PC-3 (cell line): ENCODE measurements around the gene BBS2. TPM values are rescaled to one million over a fixed set of nuclear protein-coding genes. Genes with fewer than 3 reads are reported as not detected.

Source experiments
- ATAC-seq: fragments of 200-7000 bp; cut with Tn5 transposase; 2 replicates; pipeline ENCODE4 v1.9.1; 2020; ENCODE audit warnings: mild to moderate bottlenecking, moderate library complexity
- BruUV-seq: library from RNA; stranded (reverse); fragments of 400-500 nt; replicated peaks from 2 replicates; lab custom pipeline; 2021; lab: Mats Ljungman, UMichigan
- CTCF ChIA-PET: fragments of 300-600 bp; sonication (Branson Sonifier 250); formaldehyde crosslinking; loops from one replicate; lab custom pipeline; 2022; ENCODE audit warnings: antibody characterized with exemption; lab: Charles Lee
- POLR2A ChIA-PET: fragments of 300-600 bp; sonication (Branson Sonifier 250); formaldehyde crosslinking; loops from one replicate; lab custom pipeline; 2022; ENCODE audit warnings: antibody characterized with exemption; ENCODE audit not compliant: unreplicated experiment; lab: Charles Lee
- DNase-seq: peaks from one replicate; pipeline ENCODE4 v3.0.0-alpha.2; 2015
- H2AFZ ChIP-seq: fragments of 300-600 bp; sonication (generic); 2 replicates; pipeline ENCODE4 v1.6.0; 2016; ENCODE audit warnings: antibody characterized with exemption, low read length
- H3F3A ChIP-seq: fragments of 300-600 bp; sonication (generic); one replicate; pipeline ENCODE4 v1.6.0; 2017; ENCODE audit warnings: antibody characterized with exemption, low read length, control low read depth, mild to moderate bottlenecking; ENCODE audit not compliant: unreplicated experiment
- H3K27ac ChIP-seq: fragments of 300-600 bp; sonication (generic); 2 replicates; pipeline ENCODE4 v1.5.1; 2016; ENCODE audit warnings: mild to moderate bottlenecking, low read length
- H3K27me3 ChIP-seq: fragments of 300-600 bp; sonication (generic); 2 replicates; pipeline ENCODE4 v1.6.1; 2016; ENCODE audit warnings: low read length, mixed read lengths
- H3K36me3 ChIP-seq: fragments of 300-600 bp; sonication (generic); 2 replicates; pipeline ENCODE4 v1.6.1; 2016; ENCODE audit warnings: low read depth, mixed run types, low read length, mixed read lengths
- H3K4me1 ChIP-seq: fragments of 300-600 bp; sonication (generic); 2 replicates; pipeline ENCODE4 v1.5.1; 2016; ENCODE audit warnings: low read length; ENCODE audit not compliant: insufficient read depth
- H3K4me2 ChIP-seq: fragments of 300-600 bp; sonication (generic); 2 replicates; pipeline ENCODE4 v1.6.0; 2016; ENCODE audit warnings: low read length
- H3K4me3 ChIP-seq: fragments of 300-600 bp; sonication (generic); 2 replicates; pipeline ENCODE4 v1.5.1; 2016; ENCODE audit warnings: mild to moderate bottlenecking, low read length, mixed read lengths
- H3K79me2 ChIP-seq: fragments of 300-600 bp; sonication (generic); 2 replicates; pipeline ENCODE4 v1.6.1; 2017; ENCODE audit warnings: low read length, mixed read lengths
- H3K9ac ChIP-seq: fragments of 300-600 bp; sonication (generic); 2 replicates; pipeline ENCODE4 v1.6.0; 2016; ENCODE audit warnings: mild to moderate bottlenecking, low read length
- H3K9me2 ChIP-seq: fragments of 300-600 bp; sonication (generic); replicated peaks from 2 replicates; pipeline ENCODE4 v1.6.1; 2016; ENCODE audit warnings: mixed run types, low read length, mixed read lengths
- H3K9me3 ChIP-seq: fragments of 300-600 bp; sonication (generic); 2 replicates; pipeline ENCODE4 v1.6.1; 2016; ENCODE audit warnings: low read length, mixed read lengths
- H4K20me1 ChIP-seq: fragments of 300-600 bp; sonication (generic); 2 replicates; pipeline ENCODE4 v1.6.1; 2016; ENCODE audit warnings: low read length, mixed read lengths
- CTCF ChIP-seq: fragments of 300-600 bp; sonication (generic); conservative IDR thresholded peaks from 2 replicates; pipeline ENCODE4 v1.5.1; 2017; ENCODE audit warnings: antibody characterized with exemption, low read depth, mild to moderate bottlenecking, low read length
- EZH2 ChIP-seq: fragments of 300-600 bp; sonication (generic); IDR thresholded peaks from one replicate; pipeline ENCODE4 v1.6.1; 2017; ENCODE audit warnings: antibody characterized with exemption, mild to moderate bottlenecking, low read length; ENCODE audit not compliant: unreplicated experiment
- EZH2phosphoT487 ChIP-seq: fragments of 300-600 bp; sonication (generic); IDR thresholded peaks from 2 replicates; pipeline ENCODE4 v1.6.1; 2018; ENCODE audit warnings: mild to moderate bottlenecking, antibody characterized with exemption, low read length, borderline replicate concordance
- intact Hi-C: fragments of 100-400 bp; cut with micrococcal nuclease; formaldehyde crosslinking; loops from 2 replicates; pipeline ENCODE4 v1.9.0; 2023
- total RNA-seq: library from RNA; depleted of rRNA; stranded (reverse); fragments of >200 nt; gene quantifications from 2 replicates; pipeline ENCODE4 v1.2.3, GENCODE V29; 2014

The BBS2 gene
- total RNA-seq, 1 experiment from 2014 or later, result 19.2 TPM

DNA sequence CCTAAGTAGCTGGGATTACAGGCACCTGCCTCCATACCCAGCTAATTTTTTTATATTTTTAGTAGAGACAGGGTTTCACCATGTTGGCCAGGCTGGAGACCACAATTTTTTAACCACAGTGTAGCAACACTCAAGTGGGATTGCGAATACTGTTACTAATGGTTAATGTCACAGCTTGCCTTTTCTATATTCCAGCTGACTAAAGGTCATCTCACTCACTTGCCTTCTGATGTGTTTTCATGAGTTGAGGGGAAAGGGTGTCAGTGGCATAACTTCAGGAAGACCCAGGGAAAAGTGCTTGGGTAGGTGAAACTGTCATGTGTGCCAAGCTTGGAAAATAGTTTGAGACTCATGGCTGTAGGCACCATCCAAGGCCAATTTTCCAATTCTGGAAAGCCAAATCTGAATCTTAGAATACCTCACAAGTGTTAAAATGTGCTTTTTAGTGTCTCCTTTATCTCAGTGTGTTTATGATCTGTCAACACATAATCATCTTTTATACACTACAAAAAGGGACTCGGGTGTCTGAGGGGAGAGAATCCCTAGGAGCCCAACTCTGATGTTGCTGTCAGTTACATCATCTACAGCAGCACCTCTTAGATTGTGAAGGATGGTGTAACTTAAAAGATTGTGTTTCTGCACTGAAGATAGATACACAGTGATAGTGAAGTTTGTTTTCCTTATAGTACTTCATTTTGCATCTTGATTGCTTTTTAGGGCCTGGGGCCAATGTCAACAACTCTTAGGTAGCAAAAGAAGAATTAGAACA is 41.4 kb downstream of the BBS2 start:
- Histone ChIP-seq H3K4me2 (no peak overlapping the region), H3F3A (no peaks in the 10 kb centered on the region), H4K20me1 (no peaks in the 10 kb centered on the region), H3K9me3 (no peaks in the 10 kb centered on the region), H3K27ac (no peak overlapping the region), H3K9me2 (no peaks in the 10 kb centered on the region), H2AFZ (no peak overlapping the region), H3K9ac (no peak overlapping the region), H3K36me3 (peaks cover 36% of the 10 kb centered on the region), H3K79me2 (no peaks in the 10 kb centered on the region), H3K4me1 (peaks cover 12% of the 10 kb centered on the region), H3K4me3 (no peak overlapping the region), H3K27me3 (no peaks in the 10 kb centered on the region)
- ChIA-PET POLR2A (no interaction called here), CTCF (no interaction called here)
- DNase-seq (no peak), ATAC-seq (no peak)
- no TSS peak for BruUV-seq
- TF ChIP-seq CTCF, result no peak
- TF ChIP-seq EZH2phosphoT487, result no peak
- TF ChIP-seq EZH2, result no peak
- intact Hi-C loops, result no loop called here

DNA sequence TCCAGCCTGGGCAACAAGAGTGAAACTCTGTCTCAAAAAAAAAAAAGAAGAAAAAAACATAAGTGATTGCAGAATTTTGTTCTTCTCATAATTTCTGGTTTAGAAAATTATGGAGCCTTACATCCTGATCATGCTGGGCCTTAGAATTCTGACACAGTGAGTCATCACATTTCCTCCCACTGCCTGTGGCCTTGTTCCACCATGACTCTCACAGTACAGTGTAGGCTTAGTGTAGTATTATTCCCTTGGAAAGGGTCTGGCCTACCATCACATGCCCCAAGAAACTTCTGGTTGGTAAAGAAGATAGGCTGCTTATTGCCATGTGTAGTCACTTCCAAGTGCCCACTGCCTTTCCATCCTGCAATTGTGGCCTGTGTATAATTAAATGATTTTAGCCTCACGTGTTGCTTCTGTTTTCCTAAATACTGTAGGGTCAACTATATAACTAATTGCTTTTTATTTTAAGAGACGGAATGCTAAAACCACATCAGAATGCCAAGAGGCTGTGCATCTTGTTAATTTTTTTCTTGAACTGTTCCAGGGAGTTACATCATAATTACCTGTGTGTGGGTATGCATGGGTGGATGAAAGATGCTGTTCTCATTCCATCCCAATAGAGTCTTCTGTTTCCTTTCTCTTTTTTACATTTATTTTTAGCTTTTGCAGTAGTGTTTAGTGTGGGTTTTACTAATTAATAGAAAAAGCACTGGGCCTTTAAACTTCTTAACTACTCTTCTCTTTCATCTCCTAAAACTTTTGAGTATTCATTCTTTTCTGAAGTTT is 42.5 kb downstream of the BBS2 start:
- TF ChIP-seq EZH2 (no peak), EZH2phosphoT487 (no peak), CTCF (no peak)
- CTCF ChIA-PET, result no interaction called here
- no peaks in the 10 kb centered on the region for H3K79me2 ChIP-seq
- H3F3A ChIP-seq, result no peaks in the 10 kb centered on the region
- H3K9me2 ChIP-seq, result no peaks in the 10 kb centered on the region
- DNase-seq (peak; percentile 66), ATAC-seq (peak; percentile 98)
- H3K27ac ChIP-seq, result peak overlapping the region; percentile 25; the same call in 1 of the 2 replicates
- no peak overlapping the region for H2AFZ ChIP-seq
- intact Hi-C loops, result no loop called here
- H3K4me1 ChIP-seq, result peaks cover 12% of the 10 kb centered on the region
- H3K9ac ChIP-seq, result no peak overlapping the region
- no TSS peak for BruUV-seq
- H4K20me1 ChIP-seq, result no peaks in the 10 kb centered on the region
- H3K4me2 ChIP-seq, result peak overlapping the region; percentile 14; the same call in 1 of the 2 replicates
- H3K4me3 ChIP-seq, result no peak overlapping the region
- peaks cover 37% of the 10 kb centered on the region for H3K36me3 ChIP-seq
- no peaks in the 10 kb centered on the region for H3K27me3 ChIP-seq
- POLR2A ChIA-PET, result no interaction called here
- H3K9me3 ChIP-seq, result no peaks in the 10 kb centered on the region
